ENCODE measurements around the gene RSPO4.

Gene RSPO4

DNA sequence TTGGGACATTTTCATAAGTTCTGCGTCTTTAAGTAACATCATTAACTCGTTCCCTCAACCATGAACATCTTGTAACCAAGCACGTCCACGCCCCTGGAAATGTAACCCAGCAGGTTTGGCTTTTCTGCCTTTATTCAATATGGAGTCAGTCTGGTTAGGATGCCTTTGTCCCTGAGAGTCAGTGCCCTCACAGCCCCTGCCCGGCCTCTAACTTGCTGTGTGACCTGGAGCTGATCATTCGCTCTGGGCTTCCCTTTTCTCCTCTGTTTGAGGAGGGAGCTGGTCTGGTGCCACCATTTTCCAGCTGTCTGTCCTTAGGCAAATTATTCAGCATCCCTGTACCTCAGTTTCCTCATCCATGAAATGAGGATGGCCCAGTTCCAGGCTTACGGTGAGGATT is 59.5 kb downstream of the RSPO4 start:
- no peak for DNase-seq (ENCODE audit: low read depth, low spot score)

DNA sequence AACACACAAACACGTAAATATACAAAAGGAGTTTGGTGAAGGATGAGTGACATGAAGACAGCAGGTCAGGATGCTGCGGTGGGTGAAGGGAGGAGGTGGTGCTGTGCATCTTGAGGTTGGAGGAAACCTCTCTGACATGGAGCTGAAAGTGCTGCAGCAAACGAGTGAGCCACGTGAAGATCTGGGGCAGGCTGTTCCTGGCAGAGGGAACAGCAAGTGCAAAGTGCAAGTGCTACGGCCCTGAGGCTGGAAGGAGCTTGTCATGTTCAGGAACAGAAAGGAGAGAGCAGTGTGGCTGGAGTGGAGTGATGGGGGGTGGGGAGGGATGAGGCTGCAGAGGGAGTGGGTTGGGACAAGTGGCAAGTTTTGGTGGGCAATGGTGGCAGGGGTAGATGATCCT is 61.2 kb downstream of the RSPO4 start:
- DNase-seq (ENCODE audit: low read depth, low spot score), result no peak

DNA sequence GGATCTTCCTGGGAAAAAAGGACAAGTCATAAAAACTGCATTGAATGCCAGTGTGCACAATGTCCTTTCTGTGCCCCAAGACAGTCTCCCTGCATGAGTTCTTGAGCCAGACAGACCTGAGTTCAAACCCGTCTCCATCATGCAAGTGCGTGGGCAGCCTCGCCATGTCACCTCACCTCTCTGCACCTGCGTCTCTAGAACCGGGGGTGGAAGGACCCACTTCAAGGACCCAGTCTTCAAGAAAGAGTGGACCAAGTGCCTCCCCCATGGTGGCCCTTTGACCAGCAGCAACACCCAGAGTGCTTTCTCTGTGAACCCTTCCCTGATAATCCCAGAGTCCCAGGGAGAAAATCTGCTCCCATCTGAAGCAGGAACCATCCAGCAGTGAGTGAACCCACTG is 62.5 kb downstream of the RSPO4 start:
- DNase-seq (ENCODE audit: low read depth, low spot score), result no peak

DNA sequence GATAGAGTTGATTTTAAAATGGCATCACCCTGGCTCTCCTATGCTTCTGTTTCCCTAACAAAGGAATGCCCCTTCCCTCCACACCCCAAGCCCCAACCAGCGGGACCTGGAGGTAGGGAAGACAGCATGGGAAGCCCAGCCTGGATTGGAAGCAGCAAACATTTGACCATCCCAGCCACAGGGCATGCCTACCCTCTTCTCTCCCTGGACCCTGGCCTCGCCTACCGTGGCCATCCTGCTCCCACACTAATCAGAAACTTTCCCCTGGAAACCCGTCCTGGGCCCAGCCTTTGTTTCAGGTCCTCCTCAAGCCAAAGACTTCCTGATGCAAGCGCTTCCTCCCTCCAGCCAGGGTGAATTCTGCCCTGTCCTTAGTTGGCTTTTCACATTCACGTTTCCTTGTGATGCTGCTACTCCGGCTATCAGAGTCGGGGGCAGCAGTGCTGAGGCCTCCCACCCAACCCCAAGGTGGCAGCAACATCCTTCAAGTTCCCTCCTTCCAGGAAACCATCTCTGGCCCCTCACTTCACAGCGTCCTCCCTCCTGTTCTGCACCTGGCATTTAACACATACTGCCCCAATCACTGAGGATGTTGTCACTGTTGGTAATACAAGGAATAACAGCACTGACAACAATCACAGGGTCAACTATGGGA is 67.8 kb downstream of the RSPO4 start:
- DNase-seq (ENCODE audit: low read depth, low spot score), result no peak

DNA sequence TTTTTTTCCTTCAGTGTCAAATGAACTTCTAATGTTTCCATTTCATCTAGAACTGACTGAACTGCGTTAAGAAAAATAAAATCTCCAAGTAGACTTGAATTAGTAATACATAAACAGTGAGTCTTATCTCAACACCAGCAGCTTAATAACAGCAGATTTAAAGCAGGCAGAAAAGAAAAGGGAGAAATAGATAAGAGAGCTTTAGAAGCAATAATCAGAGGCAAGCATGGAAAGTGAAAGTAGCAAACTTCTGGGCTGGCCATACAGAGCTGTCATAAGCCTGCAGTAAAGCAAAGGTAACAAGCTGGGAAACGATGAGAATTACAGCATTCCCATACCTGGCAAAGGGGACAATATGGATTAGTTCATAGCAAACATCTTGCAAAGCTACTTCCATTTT is 69.1 kb downstream of the RSPO4 start:
- DNase-seq (ENCODE audit: low read depth, low spot score), result no peak

GRCh38 chr20:931401-931800 is 70.7 kb downstream of the RSPO4 start:
- no peak for DNase-seq (ENCODE audit: low read depth, low spot score)

GRCh38 chr20:926670-927069 is 75.4 kb downstream of the RSPO4 start:
- no peak for DNase-seq (ENCODE audit: low read depth, low spot score)

- no peak for DNase-seq (ENCODE audit: low read depth, low spot score)
Observed at GRCh38 chr20:925516-925915, 76.6 kb downstream of the RSPO4 start.

DNA sequence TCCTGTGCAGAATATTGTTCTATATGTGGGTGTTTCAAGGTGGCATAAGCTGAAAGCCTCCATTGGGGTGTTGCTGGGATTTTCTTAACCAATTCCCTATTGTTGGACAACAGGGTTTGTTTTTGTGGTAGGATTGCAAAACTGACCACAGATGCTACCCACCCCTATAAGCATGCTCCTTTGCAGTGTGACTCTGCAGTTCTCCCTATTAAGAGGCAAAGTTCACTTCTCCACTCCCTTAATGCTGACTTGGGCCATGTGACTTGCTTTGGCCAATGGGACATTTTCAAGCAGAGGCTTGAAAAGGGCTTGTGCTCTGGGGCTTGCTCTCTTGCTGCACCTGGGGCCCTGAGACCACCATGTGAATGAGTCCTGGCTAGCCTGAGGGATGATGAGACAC is 77.5 kb downstream of the RSPO4 start:
- DNase-seq (ENCODE audit: low read depth, low spot score), result no peak

DNA sequence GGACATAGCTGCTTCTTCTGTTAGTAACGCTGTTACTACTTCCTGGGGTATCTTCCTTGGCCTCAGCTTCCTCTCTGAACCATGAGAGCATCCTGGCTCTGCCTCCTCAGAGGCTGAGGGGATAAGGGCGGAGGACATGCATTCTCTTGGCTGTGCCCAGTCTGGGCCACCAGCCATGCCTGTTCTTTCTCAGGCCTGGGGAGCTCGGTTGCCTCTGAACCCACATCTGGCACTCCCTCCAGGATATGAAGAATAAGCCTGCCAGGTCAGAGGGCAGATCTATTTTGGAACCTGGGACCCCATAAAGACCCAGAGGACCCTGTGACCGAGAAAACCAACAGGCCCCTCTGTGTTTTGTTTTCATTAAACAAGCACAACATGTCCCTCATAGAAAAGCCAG is 79.3 kb downstream of the RSPO4 start:
- DNase-seq (ENCODE audit: low read depth, low spot score), result no peak

GRCh38 chr20:921068-921467 is 81.0 kb downstream of the RSPO4 start:
- no peak for DNase-seq (ENCODE audit: low read depth, low spot score)

DNA sequence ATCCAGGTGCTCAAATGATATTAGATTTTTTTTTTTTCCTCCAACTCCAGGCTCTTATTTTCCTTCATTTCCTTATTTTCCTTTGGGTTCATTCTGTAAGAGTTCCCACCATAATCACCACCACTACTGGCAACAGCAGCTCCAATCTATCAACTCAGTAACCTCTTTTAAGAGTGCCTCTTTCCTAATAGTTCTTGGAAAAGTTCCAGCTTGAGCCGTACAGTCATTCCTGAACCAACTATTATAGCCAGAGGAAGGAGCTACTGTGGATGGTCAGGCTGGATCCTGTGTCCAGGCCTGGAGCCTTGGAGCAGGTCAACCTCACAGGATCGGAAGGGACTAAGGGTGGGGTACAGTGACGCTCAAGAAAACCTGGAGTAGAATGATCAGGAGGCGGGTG is 81.8 kb downstream of the RSPO4 start:
- DNase-seq (ENCODE audit: low read depth, low spot score), result no peak

DNA sequence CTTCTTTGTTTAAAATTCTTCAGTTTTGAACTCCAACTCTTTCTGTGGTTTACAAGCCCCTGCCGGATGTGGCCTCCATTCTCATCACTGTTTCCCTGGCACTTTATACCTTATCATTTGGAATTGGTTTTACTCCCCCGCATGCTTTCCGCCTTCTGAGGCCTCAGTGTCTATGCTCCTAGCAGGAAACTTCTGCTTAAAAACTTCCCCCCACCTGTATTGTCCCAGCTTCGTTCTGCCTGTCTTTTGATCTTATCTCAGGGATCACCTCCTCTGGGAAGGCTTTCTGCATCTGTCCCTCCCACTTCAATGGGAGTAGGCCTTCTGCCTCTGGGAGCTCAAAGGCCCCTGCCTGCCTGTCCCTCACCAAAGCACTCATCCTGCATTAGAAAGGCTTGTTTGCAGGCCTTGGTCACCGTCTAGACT is 82.6 kb downstream of the RSPO4 start:
- no peak for DNase-seq (ENCODE audit: low read depth, low spot score)

DNA sequence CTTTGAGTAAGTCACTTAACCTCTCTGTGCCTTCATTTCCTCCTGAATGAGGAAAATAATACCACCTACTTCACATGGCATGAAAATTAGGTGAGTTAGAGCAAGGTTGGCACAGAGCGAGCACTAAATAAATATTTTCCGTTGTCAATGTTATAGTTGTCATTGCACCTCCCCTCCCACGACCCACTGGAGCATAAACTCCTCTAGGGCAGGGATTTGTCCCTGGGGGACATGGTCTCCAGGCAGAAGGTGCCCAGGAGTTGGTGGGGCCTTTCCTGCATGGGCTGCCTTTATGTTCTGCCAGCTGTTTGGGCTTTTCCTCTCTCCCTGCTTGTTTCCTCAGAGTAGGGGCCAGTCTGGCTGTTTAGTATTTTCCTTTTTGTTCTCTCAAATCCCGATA is 84.7 kb downstream of the RSPO4 start:
- DNase-seq (ENCODE audit: low read depth, low spot score), result no peak

GRCh38 chr20:916825-917224 is 85.3 kb downstream of the RSPO4 start:
- no peak for DNase-seq (ENCODE audit: low read depth, low spot score)

DNA sequence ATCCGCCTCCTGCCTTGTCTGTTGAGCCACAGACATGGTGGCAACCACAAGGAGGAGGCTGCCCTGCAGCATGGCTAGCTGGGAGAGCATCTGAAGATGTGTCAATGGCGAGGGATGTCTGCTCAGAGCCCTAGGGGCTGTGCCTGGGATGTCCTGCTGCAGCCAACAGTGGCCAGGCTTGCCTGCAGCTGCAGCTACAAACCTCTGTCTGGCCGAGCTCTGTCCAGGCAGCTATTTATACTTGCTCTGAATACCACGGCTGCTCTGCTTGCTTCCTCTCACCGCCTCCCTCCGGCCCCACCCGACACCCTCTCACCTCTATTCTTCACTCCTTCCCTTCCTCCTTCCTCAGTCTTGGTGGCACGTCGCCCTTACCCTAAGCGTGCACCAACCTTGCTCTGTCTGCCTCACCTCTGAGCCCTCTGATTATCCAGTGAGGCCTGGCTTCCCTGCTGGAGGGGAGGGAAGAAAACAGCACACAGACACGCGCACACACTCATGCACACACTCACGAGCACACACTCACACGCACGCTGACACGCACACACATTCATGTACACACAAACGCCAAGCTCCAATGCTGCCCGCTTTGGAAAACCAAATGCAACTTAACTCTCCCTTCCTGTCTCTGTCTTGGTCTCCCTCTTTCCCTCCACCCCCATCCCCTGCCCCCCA is 85.8 kb downstream of the RSPO4 start, which contains the start of gene ANGPT4:
Gene ANGPT4, minus strand, starts transcription at position 210 of the 675 bp plus-strand sequence. Its CDS starts 120 bp downstream, at position 90.
- no peak for DNase-seq (ENCODE audit: low read depth, low spot score)

DNA sequence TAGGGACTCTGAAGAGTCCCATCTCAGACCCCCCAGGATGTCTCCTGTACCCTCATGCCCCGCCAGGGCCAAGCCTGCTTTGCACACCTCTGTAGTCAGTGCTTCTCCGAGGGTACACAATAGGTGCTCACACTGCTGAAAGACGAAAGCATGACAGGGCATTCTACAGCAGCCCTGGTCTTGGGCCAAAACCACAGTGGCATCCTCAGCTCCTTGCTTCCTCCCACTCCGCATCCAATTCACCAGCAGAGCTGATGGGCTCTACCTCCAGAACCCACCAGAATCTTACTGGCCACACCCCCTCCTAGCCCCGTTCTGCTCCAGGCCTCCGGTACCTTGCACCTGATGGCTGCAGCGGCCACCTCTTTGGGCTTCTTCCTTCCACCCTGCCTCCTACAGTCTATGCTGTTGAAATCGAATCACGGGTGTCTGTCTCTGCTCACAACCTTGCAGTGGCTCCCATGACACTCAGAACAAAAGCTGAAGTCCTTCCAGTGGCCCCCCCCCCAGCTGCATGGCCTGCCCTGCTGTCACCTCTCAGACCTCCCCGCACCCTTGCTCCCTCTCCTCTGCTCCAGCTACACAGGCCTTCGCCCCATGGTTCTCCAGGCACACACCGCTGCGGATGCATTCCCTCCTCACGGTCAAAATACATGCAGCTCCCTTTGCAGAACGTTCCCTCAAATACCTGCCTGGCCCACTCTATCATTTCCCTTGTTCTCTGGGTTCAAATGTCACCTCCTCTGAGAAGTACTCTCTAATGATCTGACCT is 87.2 kb downstream of the RSPO4 start:
- no peak for DNase-seq (ENCODE audit: low read depth, low spot score)

DNA sequence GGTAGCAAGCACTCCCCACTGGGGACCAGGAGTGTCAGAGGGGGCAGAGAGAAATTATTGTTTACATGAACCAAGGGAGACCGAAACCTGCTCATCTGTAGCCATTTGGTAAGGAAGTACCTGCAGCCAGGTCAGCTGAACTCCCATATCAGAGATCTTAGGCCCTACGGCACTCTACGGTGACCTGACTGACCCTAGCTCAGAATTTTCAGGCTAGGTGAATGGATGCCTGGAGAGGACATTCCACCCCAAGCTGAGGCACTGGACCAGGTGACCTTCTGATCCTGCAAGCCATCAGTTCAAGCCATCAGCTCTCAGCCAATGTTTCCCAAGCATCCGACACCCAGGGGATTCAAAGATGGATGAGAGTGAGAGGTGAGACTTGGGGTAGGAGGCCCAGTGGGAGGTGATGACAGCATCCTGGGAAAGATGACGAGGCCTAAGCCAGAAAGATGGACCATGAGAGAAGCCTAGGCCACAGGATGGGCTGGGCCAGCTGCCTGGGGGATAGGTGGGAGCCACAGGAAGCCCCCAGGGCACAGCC is 88.7 kb downstream of the RSPO4 start:
- DNase-seq (ENCODE audit: low read depth, low spot score), result no peak

DNA sequence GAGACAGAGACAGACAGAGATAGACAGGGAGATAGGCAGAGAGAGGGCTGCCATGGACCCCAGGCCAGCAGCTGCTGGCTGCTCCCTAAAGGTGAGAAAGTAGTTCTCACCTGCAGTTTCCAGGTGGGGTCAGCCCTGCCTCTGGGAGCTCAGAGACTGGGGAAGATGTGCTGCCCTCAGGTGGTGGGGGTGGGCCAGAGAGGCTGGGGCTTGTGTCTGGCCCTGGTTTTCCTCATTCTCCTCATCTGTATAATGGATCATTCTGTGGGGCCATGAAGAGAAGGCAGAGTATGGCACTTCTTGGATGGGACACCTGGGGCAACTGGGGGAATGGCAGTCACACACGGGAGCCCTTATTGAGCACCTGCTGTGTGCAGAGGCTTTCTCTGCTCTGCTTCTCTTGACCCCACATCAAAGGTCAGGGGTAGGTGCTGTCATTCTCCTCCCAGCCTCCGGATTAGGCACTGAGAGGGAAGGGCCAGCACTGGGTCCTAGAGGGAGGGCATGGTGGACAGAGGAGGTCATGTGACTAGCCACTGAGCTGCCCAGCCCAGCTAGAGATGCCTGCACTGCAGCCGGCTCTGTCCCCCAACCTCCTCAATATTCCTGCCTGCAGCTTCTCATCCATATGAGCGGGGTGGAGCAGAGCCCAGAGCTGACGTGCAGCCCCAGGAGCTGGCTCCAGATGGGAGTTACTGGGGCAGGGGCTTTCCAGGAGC is 90.1 kb downstream of the RSPO4 start:
- no peak for DNase-seq (ENCODE audit: low read depth, low spot score)

- DNase-seq (ENCODE audit: low read depth, low spot score), result no peak
Observed at GRCh38 chr20:910870-911770, 91.0 kb downstream of the RSPO4 start.

All from brain pericyte (primary cell).